Stimulated activated naive B cell treated with anti-CD40 and anti-IgM and Interleukin-4, amounts not matched to agents 10 μg/mL and 1 μg/mL and 100 μg/mL, for 72 hours (primary cell): ENCODE measurements around the gene STYXL2.
A peak's percentile ranks its signal among the peaks of the same experiment; 100 is the strongest.

Experiments used
- ATAC-seq, 2 donors: fragments of 150-1000 bp; cut with Tn5 transposase; replicated peaks; 2 replicates each; pipeline ENCODE4 v1.10.0; 2021; ENCODE audit warnings: moderate library complexity in 1 of 2
- DNase-seq: peaks from one replicate; pipeline ENCODE4 v3.0.0; 2021
- H3K27ac Mint-ChIP-seq: one replicate; pipeline ENCODE4 v1.8.0; 2022; ENCODE audit warnings: mild to moderate bottlenecking, mixed read lengths
- H3K27me3 Mint-ChIP-seq, 2 donors: one replicate each; pipeline ENCODE4 v1.8.0; 2022; ENCODE audit warnings: mixed read lengths in 2 of 2
- H3K36me3 Mint-ChIP-seq, 2 donors: one replicate each; pipeline ENCODE4 v1.8.0; 2022; ENCODE audit warnings: mixed read lengths in 2 of 2, mild to moderate bottlenecking in 1 of 2
- H3K4me1 Mint-ChIP-seq, 2 donors: one replicate each; pipeline ENCODE4 v1.8.0; 2022; ENCODE audit warnings: mixed read lengths in 2 of 2, mild to moderate bottlenecking in 1 of 2
- H3K4me3 Mint-ChIP-seq, 2 donors: one replicate each; pipeline ENCODE4 v1.8.0; 2022; ENCODE audit warnings: mild to moderate bottlenecking in 2 of 2, mixed read lengths in 2 of 2, moderate library complexity in 1 of 2
- H3K9me3 Mint-ChIP-seq, 2 donors: one replicate each; pipeline ENCODE4 v1.8.0; 2022; ENCODE audit warnings: mixed read lengths in 2 of 2, mild to moderate bottlenecking in 1 of 2

Gene STYXL2

GRCh38 chr1:167066333-167067122, 27.3 kb upstream of the STYXL2 start:
- ATAC-seq (peak; percentile 85 to 89), DNase-seq (peak; percentile 63)
- H3K4me1 Mint-ChIP-seq: peaks cover 6 to 8% of the 10 kb centered on the region in 2 donors
- H3K27ac Mint-ChIP-seq: no peak overlapping the region
- H3K27me3 Mint-ChIP-seq: peaks cover 0 to 13% of the 10 kb centered on the region in 2 donors
- H3K9me3 Mint-ChIP-seq: no peaks in the 10 kb centered on the region
- peak overlapping the region; percentile 67 to 81 for H3K4me3 Mint-ChIP-seq
- H3K36me3 Mint-ChIP-seq: no peaks in the 10 kb centered on the region

DNA sequence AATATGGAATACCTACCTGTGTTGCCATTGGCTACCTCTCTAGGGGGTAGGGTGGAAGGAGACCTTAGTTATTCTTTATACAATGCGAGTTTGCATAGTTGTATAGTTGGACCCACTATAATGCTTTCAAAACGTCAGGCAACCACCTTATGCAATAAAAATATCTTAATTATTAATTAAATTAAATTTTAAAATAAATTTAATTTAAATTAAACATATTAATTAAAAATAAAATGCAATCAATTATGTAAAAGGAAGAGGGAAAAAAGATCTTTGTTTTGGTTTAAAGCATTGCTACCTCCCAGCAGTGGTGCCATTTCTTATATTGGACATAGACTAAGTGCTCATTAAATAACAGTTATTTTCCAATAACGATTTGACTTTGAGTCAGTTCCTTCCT, 26.0 kb upstream of the STYXL2 start:
- Mint-ChIP-seq H3K4me3 (no peak overlapping the region), H3K36me3 (no peaks in the 10 kb centered on the region), H3K27ac (no peak overlapping the region), H3K9me3 (no peaks in the 10 kb centered on the region), H3K4me1 (peaks cover 7 to 8% of the 10 kb centered on the region in 2 donors), H3K27me3 (peaks cover 0 to 13% of the 10 kb centered on the region in 2 donors)
- ATAC-seq (no peak), DNase-seq (no peak)

DNA sequence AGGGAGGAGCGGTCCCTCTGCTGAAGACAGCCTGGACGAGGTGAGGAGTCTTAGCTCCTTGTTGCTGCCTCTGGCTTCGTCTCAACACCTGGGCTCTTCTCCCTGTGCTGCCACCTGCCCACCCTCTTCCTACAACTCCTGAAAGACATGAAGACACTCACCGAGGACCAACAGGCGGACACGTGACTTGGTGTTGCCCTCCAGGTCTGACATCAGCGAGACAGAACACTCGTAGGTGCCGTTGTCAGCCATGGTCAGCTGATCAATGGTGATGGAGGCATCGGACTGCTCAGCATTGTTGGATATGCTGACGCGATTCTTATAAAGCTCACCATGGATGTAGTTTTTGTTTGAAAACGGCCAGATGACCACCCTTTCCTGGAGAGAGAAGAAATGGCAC, 25.1 kb upstream of the STYXL2 start:
- peaks cover 0 to 13% of the 10 kb centered on the region in 2 donors for H3K27me3 Mint-ChIP-seq
- H3K9me3 Mint-ChIP-seq: no peaks in the 10 kb centered on the region
- ATAC-seq: no peak
- no peak overlapping the region for H3K4me3 Mint-ChIP-seq
- H3K27ac Mint-ChIP-seq: no peak overlapping the region
- no peak for DNase-seq
- no peaks in the 10 kb centered on the region for H3K36me3 Mint-ChIP-seq
- peaks cover 7 to 8% of the 10 kb centered on the region in 2 donors for H3K4me1 Mint-ChIP-seq

GRCh38 chr1:167071286-167071685, 22.6 kb upstream of the STYXL2 start:
- Mint-ChIP-seq H3K36me3 (no peaks in the 10 kb centered on the region), H3K27ac (no peak overlapping the region), H3K4me1 (peaks cover 7 to 8% of the 10 kb centered on the region in 2 donors), H3K4me3 (no peak overlapping the region), H3K9me3 (no peaks in the 10 kb centered on the region), H3K27me3 (peaks cover 10 to 14% of the 10 kb centered on the region in 2 donors)
- peak in 1 of 2 donors; percentile 56 for ATAC-seq
- no peak for DNase-seq

DNA sequence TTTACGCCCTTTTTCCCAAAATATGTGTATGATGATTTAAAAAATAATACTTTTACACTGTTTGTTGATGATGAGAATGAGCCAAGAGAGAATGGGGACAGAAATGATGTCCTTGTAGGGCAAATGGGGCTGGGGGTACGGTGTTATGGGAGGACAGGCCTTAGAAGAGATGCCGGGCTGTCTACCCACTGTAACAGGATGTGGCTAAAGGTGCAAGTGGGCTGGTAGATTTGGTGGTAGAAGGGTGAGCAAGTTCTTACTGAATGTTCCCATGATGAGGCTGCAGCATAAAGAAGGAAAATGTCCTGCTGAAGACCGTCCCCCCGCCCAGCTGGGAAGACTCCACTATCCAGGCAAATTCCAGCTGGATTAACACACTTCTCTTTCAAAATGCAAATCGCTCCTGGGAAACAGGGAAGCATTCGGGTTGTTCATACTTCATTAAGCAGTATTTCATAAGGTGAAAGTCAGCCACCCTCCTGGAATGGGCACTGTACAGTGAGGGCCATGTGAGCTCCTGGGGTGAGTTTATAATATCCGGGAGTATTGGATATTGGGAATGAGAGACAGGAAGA, 17.7 kb upstream of the STYXL2 start:
- DNase-seq (no peak), ATAC-seq (no peak)
- H3K36me3 Mint-ChIP-seq: no peaks in the 10 kb centered on the region
- H3K4me1 Mint-ChIP-seq: peaks cover 0 to 5% of the 10 kb centered on the region in 2 donors
- H3K9me3 Mint-ChIP-seq: no peaks in the 10 kb centered on the region
- H3K27me3 Mint-ChIP-seq: peaks cover 14 to 18% of the 10 kb centered on the region in 2 donors
- no peak overlapping the region for H3K4me3 Mint-ChIP-seq
- H3K27ac Mint-ChIP-seq: no peak overlapping the region

DNA sequence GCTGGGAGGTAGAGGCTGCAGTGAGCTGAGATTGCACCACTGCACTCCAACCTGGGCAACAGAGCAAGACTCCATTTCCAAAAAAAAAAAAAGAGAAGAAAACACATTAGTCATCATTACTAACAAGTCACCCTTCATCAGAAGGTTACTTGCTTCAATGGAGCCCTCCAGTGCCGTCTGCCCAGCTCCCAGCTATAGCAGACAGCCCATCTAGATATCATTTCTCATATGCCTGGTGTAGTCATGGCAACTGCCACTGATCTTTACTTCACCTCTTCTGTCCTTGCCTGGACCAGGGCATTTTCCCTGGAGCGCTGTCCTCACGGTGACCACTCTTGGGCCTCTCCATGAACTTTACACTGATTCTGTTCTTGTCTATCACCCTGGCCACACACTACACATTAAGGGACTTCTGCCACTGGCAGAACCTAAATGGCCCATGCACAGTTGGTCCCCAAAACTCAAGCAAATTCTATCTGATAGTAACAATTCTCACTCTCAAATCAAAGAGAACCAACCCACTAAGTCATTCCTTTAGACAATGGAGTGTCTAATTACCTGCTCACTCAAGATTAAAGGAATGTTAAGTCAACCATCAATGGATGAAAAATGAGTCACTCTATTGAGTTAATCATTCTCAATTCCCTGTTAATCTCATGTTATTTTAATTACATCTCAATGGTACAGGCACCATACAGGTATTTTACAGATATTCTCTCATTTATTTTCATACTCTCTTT, 16.6 kb upstream of the STYXL2 start:
- Mint-ChIP-seq H3K36me3 (no peaks in the 10 kb centered on the region), H3K9me3 (no peaks in the 10 kb centered on the region), H3K27me3 (peaks cover 17 to 22% of the 10 kb centered on the region in 2 donors), H3K27ac (no peak overlapping the region), H3K4me3 (no peak overlapping the region), H3K4me1 (peaks cover 0 to 2% of the 10 kb centered on the region in 2 donors)
- no peak for ATAC-seq
- DNase-seq: no peak

DNA sequence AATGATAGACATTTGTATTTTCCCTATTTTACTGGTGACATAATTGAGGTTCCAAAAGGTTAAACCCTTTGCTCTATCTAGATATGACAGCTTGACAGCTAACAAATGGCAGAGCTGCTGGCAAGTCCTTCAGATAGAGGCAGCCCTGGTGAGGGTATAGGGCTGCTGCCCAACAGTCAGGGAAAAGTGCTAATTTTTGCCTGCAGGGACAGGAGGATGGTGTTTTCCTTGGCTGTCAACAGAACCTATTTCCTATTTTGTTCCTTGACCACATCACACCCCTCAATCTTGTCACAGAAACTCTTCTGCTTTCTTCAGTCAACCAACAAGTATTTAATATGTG, 16.0 kb upstream of the STYXL2 start:
- ATAC-seq: no peak
- H3K9me3 Mint-ChIP-seq: no peaks in the 10 kb centered on the region
- peaks cover 20 to 23% of the 10 kb centered on the region in 2 donors for H3K27me3 Mint-ChIP-seq
- no peak for DNase-seq
- no peaks in the 10 kb centered on the region for H3K36me3 Mint-ChIP-seq
- peaks cover 0 to 4% of the 10 kb centered on the region in 2 donors for H3K4me1 Mint-ChIP-seq
- no peak overlapping the region for H3K27ac Mint-ChIP-seq
- no peak overlapping the region for H3K4me3 Mint-ChIP-seq

- H3K9me3 Mint-ChIP-seq: no peaks in the 10 kb centered on the region
- H3K4me3 Mint-ChIP-seq: no peak overlapping the region
- no peak for ATAC-seq
- no peak for DNase-seq
- H3K36me3 Mint-ChIP-seq: no peaks in the 10 kb centered on the region
- H3K27me3 Mint-ChIP-seq: peaks cover 6 to 14% of the 10 kb centered on the region in 2 donors
- no peak overlapping the region for H3K27ac Mint-ChIP-seq
- peaks cover 0 to 2% of the 10 kb centered on the region in 2 donors for H3K4me1 Mint-ChIP-seq
Observed at GRCh38 chr1:167081594-167082156, 12.2 kb upstream of the STYXL2 start.

DNA sequence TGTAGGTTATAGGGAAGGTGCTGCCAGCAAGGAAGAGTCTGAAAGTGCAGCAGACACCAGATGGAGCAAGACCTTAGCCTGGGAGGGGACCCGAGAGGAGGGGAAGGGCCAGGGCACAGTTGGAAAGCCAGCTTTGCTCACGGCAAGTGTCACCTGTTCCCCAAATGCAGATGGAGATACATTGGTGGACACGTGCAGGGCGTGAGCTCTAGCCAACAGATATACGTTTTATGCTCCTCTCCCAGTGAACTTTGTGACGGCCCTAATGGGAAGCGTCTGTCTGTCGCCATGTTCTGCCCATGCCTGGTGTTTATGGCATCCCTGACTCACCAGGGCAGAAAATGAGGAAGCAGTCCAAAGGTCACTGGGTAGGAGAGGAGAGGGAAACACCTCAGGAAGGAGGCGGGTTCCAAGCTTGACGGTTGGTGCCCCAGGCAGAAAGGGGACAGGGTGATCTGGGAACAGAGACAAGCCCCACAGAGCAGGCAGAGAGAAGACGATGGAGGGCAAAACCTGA, 11.3 kb upstream of the STYXL2 start:
- Mint-ChIP-seq H3K27ac (no peak overlapping the region), H3K4me3 (no peak overlapping the region), H3K4me1 (peaks cover 0 to 2% of the 10 kb centered on the region in 2 donors), H3K9me3 (no peaks in the 10 kb centered on the region), H3K27me3 (peaks cover 6 to 14% of the 10 kb centered on the region in 2 donors), H3K36me3 (no peaks in the 10 kb centered on the region)
- no peak for DNase-seq
- peak in 1 of 2 donors; percentile 36 for ATAC-seq

GRCh38 chr1:167083066-167083665, 10.7 kb upstream of the STYXL2 start:
- no peak for DNase-seq
- Mint-ChIP-seq H3K4me1 (peaks cover 0 to 2% of the 10 kb centered on the region in 2 donors), H3K27ac (no peak overlapping the region), H3K9me3 (no peaks in the 10 kb centered on the region), H3K36me3 (no peaks in the 10 kb centered on the region), H3K4me3 (no peak overlapping the region), H3K27me3 (peaks cover 6 to 14% of the 10 kb centered on the region in 2 donors)
- no peak for ATAC-seq

- Mint-ChIP-seq H3K9me3 (no peaks in the 10 kb centered on the region), H3K27me3 (peaks cover 6 to 14% of the 10 kb centered on the region in 2 donors), H3K4me3 (no peak overlapping the region), H3K4me1 (peaks cover 1 to 3% of the 10 kb centered on the region in 2 donors), H3K27ac (no peak overlapping the region), H3K36me3 (no peaks in the 10 kb centered on the region)
- DNase-seq (no peak), ATAC-seq (no peak)
Observed at GRCh38 chr1:167083871-167084270, 10.0 kb upstream of the STYXL2 start.

DNA sequence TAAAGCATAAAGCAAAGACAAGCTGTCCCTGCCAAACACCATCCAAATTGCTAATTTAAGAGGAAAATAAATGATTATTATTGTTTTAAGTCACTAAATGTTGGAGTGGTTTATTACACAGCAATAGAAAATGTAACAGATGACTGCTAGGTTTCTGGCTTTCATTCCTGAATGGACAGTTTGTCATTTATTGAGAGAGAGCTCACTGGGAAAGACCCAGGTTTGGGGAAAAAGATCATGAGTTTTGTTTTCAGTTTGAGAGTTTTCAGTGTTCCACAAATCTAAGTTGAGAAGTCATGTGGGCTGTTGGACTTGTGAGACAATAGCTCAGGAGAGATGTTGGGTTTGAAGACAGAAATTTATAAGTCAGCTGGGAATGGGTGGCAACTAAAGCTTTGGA, 9.1 kb upstream of the STYXL2 start:
- H3K4me3 Mint-ChIP-seq: no peak overlapping the region
- ATAC-seq (no peak), DNase-seq (no peak)
- H3K4me1 Mint-ChIP-seq: peaks cover 7 to 8% of the 10 kb centered on the region in 2 donors
- H3K36me3 Mint-ChIP-seq: no peaks in the 10 kb centered on the region
- H3K27ac Mint-ChIP-seq: no peak overlapping the region
- H3K27me3 Mint-ChIP-seq: peaks cover 6 to 14% of the 10 kb centered on the region in 2 donors
- no peaks in the 10 kb centered on the region for H3K9me3 Mint-ChIP-seq

DNA sequence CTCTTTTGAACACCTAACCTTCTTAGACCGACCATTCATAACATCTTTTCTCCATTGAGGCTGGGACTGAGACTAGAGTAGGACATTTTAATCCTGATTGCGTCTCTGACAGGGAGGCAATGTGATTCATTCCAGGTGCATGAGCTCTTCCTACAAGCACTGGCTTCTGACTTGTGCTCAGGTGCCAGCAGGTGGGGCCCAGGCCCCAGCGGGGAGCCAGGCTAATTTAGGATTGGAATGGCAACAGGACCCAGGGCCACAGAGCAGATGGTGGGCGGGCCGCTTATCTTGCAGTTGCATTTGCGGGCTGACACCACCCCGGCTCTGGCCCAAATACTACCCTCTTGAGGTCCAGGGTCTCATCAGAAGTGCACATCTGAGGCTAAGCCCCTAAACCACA, 7.8 kb upstream of the STYXL2 start:
- H3K27me3 Mint-ChIP-seq: peaks cover 5 to 6% of the 10 kb centered on the region in 2 donors
- DNase-seq (no peak), ATAC-seq (no peak)

DNA sequence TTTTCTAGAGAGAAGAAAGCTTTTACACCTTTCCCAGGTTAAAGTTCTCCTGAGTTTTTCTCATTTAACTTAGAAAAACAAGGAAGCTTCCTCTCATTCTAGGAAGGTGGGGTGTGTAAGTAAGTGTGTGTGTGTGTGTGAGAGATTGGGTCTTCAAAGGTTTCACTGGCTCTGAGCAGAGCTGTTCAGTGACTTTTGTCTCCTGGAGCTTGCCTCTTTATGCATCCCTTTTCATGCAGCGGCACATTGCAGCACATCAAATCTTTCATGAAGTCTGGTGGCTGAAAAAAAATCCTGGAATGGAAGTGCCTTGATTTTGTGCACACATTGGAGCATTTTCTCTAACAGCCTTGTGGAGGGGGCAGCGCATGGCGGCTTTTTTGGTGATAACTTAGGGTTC, 7.1 kb upstream of the STYXL2 start:
- H3K27ac Mint-ChIP-seq: no peak overlapping the region
- H3K27me3 Mint-ChIP-seq: peaks cover 5 to 6% of the 10 kb centered on the region in 2 donors
- no peaks in the 10 kb centered on the region for H3K9me3 Mint-ChIP-seq
- ATAC-seq (no peak), DNase-seq (no peak)
- no peaks in the 10 kb centered on the region for H3K36me3 Mint-ChIP-seq
- peaks cover 15 to 20% of the 10 kb centered on the region in 2 donors for H3K4me1 Mint-ChIP-seq
- H3K4me3 Mint-ChIP-seq: no peak overlapping the region

More for the DNA sequence above, 7.8 kb upstream of the STYXL2 start:
- H3K9me3 Mint-ChIP-seq: no peaks in the 10 kb centered on the region
- peaks cover 15 to 20% of the 10 kb centered on the region in 2 donors for H3K4me1 Mint-ChIP-seq
- no peak overlapping the region for H3K4me3 Mint-ChIP-seq
- H3K36me3 Mint-ChIP-seq: no peaks in the 10 kb centered on the region
- H3K27ac Mint-ChIP-seq: no peak overlapping the region
